Stimulated activated CD4-positive, alpha-beta T cell treated with anti-CD3 and anti-CD28 coated beads, TNF-alpha, amount 100 ng/mL, for 24 hours (primary cell): ENCODE measurements around the gene NRP2.

ENCODE experiments used
- DNase-seq, 3 experiments: peaks; one replicate each; pipeline ENCODE4 v3.0.0-alpha.2; 2020; ENCODE audit warnings: low read depth in 3 of 3

NRP2 gene

GRCh38 chr2:205803500-205803899 is 121.2 kb downstream of the NRP2 start:
- DNase-seq, result no peak

GRCh38 chr2:205805136-205805535 is 122.8 kb downstream of the NRP2 start:
- DNase-seq, result no peak

GRCh38 chr2:205806143-205806905 is 124.0 kb downstream of the NRP2 start:
- no peak for DNase-seq

- DNase-seq, result no peak
These were observed 124.9 kb downstream of the NRP2 start for GRCh38 chr2:205807229-205807628.

- DNase-seq, result no peak
These were observed 125.5 kb downstream of the NRP2 start for GRCh38 chr2:205807758-205808157.

- no peak for DNase-seq
These were observed 126.3 kb downstream of the NRP2 start for GRCh38 chr2:205808486-205809121.

GRCh38 chr2:205811387-205811786 is 129.1 kb downstream of the NRP2 start:
- no peak for DNase-seq

- DNase-seq, result no peak
These were observed 131.7 kb downstream of the NRP2 start for GRCh38 chr2:205814039-205814364.

GRCh38 chr2:205815673-205816072 is 133.4 kb downstream of the NRP2 start:
- no peak for DNase-seq

- DNase-seq, result no peak
These were observed 134.0 kb downstream of the NRP2 start for GRCh38 chr2:205816268-205816667.

- DNase-seq, result no peak
These were observed 140.3 kb downstream of the NRP2 start for GRCh38 chr2:205822579-205822978.

- no peak for DNase-seq
These were observed 145.6 kb downstream of the NRP2 start for GRCh38 chr2:205827809-205828365.

- no peak for DNase-seq
These were observed 151.6 kb downstream of the NRP2 start for GRCh38 chr2:205833864-205834263.

GRCh38 chr2:205834796-205835195 is 152.5 kb downstream of the NRP2 start:
- DNase-seq, result no peak

- no peak for DNase-seq
These were observed 153.0 kb downstream of the NRP2 start for GRCh38 chr2:205835251-205835791.

GRCh38 chr2:205835923-205836322 is 153.6 kb downstream of the NRP2 start:
- DNase-seq, result no peak

GRCh38 chr2:205836477-205837221 is 154.3 kb downstream of the NRP2 start:
- DNase-seq, result no peak

GRCh38 chr2:205837663-205838062 is 155.4 kb downstream of the NRP2 start:
- no peak for DNase-seq

GRCh38 chr2:205845446-205845845 is 163.1 kb downstream of the NRP2 start:
- DNase-seq, result no peak
